ENCODE results near the gene CDKAL1.

The CDKAL1 gene

GRCh38 chr6:21204951-21205350, 670.7 kb downstream of the CDKAL1 start:
- no peak for DNase-seq (ENCODE audit: low spot score)

GRCh38 chr6:21208081-21208795, 674.0 kb downstream of the CDKAL1 start:
- no peak for DNase-seq (ENCODE audit: low spot score)

- DNase-seq (ENCODE audit: low spot score) = no peak
Measured at GRCh38 chr6:21208796-21209186, 674.5 kb downstream of the CDKAL1 start.

GRCh38 chr6:21213492-21213891, 679.2 kb downstream of the CDKAL1 start:
- no peak for DNase-seq (ENCODE audit: low spot score)

- no peak for DNase-seq (ENCODE audit: low spot score)
Measured at GRCh38 chr6:21214738-21215448, 680.6 kb downstream of the CDKAL1 start.

GRCh38 chr6:21219241-21219640, 685.0 kb downstream of the CDKAL1 start:
- no peak for DNase-seq (ENCODE audit: low spot score)

- no peak for DNase-seq (ENCODE audit: low spot score)
Measured at GRCh38 chr6:21219856-21220255, 685.6 kb downstream of the CDKAL1 start.

- DNase-seq (ENCODE audit: low spot score) = no peak
Measured at GRCh38 chr6:21220271-21220987, 686.2 kb downstream of the CDKAL1 start.

- no peak for DNase-seq (ENCODE audit: low spot score)
Measured at GRCh38 chr6:21222656-21223055, 688.4 kb downstream of the CDKAL1 start.

GRCh38 chr6:21225912-21226311, 691.7 kb downstream of the CDKAL1 start:
- DNase-seq (ENCODE audit: low spot score) = no peak

- DNase-seq (ENCODE audit: low spot score) = no peak
Measured at GRCh38 chr6:21227486-21227885, 693.2 kb downstream of the CDKAL1 start.

GRCh38 chr6:21228411-21228810, 694.2 kb downstream of the CDKAL1 start:
- peak; percentile 13 for DNase-seq (ENCODE audit: low spot score)

GRCh38 chr6:21228876-21229460, 694.7 kb downstream of the CDKAL1 start:
- DNase-seq (ENCODE audit: low spot score) = no peak

- DNase-seq (ENCODE audit: low spot score) = no peak
Measured at GRCh38 chr6:21230536-21230935, 696.3 kb downstream of the CDKAL1 start.

GRCh38 chr6:21235162-21235561, 700.9 kb downstream of the CDKAL1 start:
- no peak for DNase-seq (ENCODE audit: low spot score)

GRCh38 chr6:21238208-21238607, 704.0 kb downstream of the CDKAL1 start:
- DNase-seq (ENCODE audit: low spot score) = no peak

- no peak for DNase-seq (ENCODE audit: low spot score)
Measured at GRCh38 chr6:21240709-21241108, 706.5 kb downstream of the CDKAL1 start.

GRCh38 chr6:21241231-21242130, 707.2 kb downstream of the CDKAL1 start:
- no peak for DNase-seq (ENCODE audit: low spot score)

- no peak for DNase-seq (ENCODE audit: low spot score)
Measured at GRCh38 chr6:21244897-21245470, 710.7 kb downstream of the CDKAL1 start.

GRCh38 chr6:21245488-21245887, 711.2 kb downstream of the CDKAL1 start:
- DNase-seq (ENCODE audit: low spot score) = no peak

GRCh38 chr6:21246075-21246474, 711.8 kb downstream of the CDKAL1 start:
- no peak for DNase-seq (ENCODE audit: low spot score)
